Measurements from ENCODE around the gene MRFAP1L1. TPM values are rescaled to one million over a fixed set of nuclear protein-coding genes. Genes with fewer than 3 reads are reported as not detected.

MRFAP1L1 gene
- total and polyA plus RNA-seq, 9 of the 15 experiments (the other 6 are each of a cell fraction or from before 2014, with no cell fraction given): 37.6 to 111 (median 83.8) TPM

DNA sequence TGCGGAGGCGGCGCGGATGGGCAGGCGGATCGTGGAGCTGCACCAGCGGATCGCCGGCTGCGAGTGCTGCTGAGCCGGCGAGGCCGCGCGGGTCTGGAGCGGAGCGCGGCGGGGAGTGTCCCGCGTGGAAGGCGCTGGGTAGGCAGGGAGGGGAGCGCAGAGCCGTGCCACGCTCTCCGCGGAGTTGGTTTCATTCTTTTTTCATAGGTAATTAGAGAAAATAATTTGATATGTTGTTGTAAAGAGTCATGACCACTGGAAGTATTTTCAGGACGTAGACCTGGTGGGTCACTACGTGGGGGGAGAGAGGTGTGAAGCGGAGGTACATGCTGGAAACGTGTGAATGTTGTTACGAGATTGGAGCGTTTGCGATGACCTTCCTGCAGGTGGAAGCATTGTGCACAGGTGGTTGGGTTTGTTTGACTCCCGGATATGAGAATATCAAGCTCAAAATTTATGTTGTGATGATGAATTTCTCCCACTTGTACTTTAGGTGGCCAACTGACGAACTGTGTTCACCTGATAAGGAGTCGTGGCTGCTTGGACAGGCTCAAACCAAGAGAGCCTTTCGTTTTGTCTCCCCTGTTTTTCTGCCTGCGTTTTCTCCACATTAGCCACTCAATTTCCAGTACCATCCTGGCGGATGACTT is 35.0 kb downstream of the MRFAP1L1 start (continued):
- TF ChIP-seq, protein P1, sequence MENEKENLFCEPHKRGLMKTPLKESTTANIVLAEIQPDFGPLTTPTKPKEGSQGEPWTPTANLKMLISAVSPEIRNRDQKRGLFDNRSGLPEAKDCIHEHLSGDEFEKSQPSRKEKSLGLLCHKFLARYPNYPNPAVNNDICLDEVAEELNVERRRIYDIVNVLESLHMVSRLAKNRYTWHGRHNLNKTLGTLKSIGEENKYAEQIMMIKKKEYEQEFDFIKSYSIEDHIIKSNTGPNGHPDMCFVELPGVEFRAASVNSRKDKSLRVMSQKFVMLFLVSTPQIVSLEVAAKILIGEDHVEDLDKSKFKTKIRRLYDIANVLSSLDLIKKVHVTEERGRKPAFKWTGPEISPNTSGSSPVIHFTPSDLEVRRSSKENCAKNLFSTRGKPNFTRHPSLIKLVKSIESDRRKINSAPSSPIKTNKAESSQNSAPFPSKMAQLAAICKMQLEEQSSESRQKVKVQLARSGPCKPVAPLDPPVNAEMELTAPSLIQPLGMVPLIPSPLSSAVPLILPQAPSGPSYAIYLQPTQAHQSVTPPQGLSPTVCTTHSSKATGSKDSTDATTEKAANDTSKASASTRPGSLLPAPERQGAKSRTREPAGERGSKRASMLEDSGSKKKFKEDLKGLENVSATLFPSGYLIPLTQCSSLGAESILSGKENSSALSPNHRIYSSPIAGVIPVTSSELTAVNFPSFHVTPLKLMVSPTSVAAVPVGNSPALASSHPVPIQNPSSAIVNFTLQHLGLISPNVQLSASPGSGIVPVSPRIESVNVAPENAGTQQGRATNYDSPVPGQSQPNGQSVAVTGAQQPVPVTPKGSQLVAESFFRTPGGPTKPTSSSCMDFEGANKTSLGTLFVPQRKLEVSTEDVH (IDR thresholded peaks at IDR 0.05; ENCODE audit: low read depth, partially characterized antibody): peak; percentile 61
- TF ChIP-seq PML (IDR thresholded peaks at IDR 0.05; ENCODE audit: low read length): peak; percentile 65; the same call in 1 of the 2 replicates
- no peak for TF ChIP-seq DLX4 (CRISPR knock-in tag; IDR thresholded peaks at IDR 0.05)
- TF ChIP-seq, protein P2, sequence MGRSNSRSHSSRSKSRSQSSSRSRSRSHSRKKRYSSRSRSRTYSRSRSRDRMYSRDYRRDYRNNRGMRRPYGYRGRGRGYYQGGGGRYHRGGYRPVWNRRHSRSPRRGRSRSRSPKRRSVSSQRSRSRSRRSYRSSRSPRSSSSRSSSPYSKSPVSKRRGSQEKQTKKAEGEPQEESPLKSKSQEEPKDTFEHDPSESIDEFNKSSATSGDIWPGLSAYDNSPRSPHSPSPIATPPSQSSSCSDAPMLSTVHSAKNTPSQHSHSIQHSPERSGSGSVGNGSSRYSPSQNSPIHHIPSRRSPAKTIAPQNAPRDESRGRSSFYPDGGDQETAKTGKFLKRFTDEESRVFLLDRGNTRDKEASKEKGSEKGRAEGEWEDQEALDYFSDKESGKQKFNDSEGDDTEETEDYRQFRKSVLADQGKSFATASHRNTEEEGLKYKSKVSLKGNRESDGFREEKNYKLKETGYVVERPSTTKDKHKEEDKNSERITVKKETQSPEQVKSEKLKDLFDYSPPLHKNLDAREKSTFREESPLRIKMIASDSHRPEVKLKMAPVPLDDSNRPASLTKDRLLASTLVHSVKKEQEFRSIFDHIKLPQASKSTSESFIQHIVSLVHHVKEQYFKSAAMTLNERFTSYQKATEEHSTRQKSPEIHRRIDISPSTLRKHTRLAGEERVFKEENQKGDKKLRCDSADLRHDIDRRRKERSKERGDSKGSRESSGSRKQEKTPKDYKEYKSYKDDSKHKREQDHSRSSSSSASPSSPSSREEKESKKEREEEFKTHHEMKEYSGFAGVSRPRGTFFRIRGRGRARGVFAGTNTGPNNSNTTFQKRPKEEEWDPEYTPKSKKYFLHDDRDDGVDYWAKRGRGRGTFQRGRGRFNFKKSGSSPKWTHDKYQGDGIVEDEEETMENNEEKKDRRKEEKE (IDR thresholded peaks at IDR 0.05; ENCODE audit: borderline replicate concordance in 1 of 2, control insufficient read depth in 1 of 2, low read depth in 2 of 2, low read length in 1 of 2): 0 out of 4 replicates have a peak, but pooled peaks of 1 of the 2 experiments have one; percentile 72
- no peak for TF ChIP-seq ZNF586 (CRISPR knock-in tag; conservative IDR thresholded peaks at IDR 0.05)
- no peak for TF ChIP-seq GTF2E2 (tag; IDR thresholded peaks at IDR 0.05)
- no peak for TF ChIP-seq KDM5B (IDR thresholded peaks at IDR 0.05; ENCODE audit: insufficient replicate concordance, low read depth, low read length)
- peak; percentile 63 for TF ChIP-seq HDAC3 (IDR thresholded peaks at IDR 0.05; ENCODE audit: borderline replicate concordance, partially characterized antibody)
- TF ChIP-seq BCOR (IDR thresholded peaks at IDR 0.05): 0 out of 2 replicates have a peak, but pooled peaks have one; percentile 43
- TF ChIP-seq PKNOX1 (IDR thresholded peaks at IDR 0.05): peak; percentile 47
- TF ChIP-seq ETV1 (tag; conservative IDR thresholded peaks at IDR 0.05; ENCODE audit: low read depth): peak; percentile 79
